Heart right ventricle (tissue), 16 donors: ENCODE measurements around the gene DPP9. TPM values are rescaled to one million over a fixed set of nuclear protein-coding genes. Genes with fewer than 3 reads are reported as not detected.
A peak's percentile ranks its signal among the peaks of the same experiment; 100 is the strongest.

ENCODE experiments used
- ATAC-seq, 8 donors: fragments of 200-7000 bp; cut with Tn5 transposase; one replicate each; pipeline ENCODE4 v1.9.1; 2020; ENCODE audit warnings: mild to moderate bottlenecking in 8 of 8, moderate library complexity in 8 of 8, moderate number of reproducible peaks in 1 of 8
- DNase-seq, 2 donors: peaks; one replicate each; pipeline ENCODE4 v3.0.0-alpha.2; 2020
- H3K27ac ChIP-seq, 10 donors: fragments of 200-600 bp; sonication (generic) in 2 of 10; one replicate each; pipeline versions ENCODE4 v1.5.0 to v1.8.0; 2020 to 2022; ENCODE audit warnings: mild to moderate bottlenecking in 3 of 10
- H3K27me3 ChIP-seq, 7 donors: fragments of 200-600 bp; one replicate each; pipeline ENCODE4 v1.8.0; 2021 to 2022; ENCODE audit warnings: mild to moderate bottlenecking in 2 of 7
- H3K36me3 ChIP-seq, 9 donors: fragments of 200-600 bp; sonication (generic) in 1 of 9; one replicate each; pipeline versions ENCODE4 v1.5.0 to v1.8.0; 2020 to 2022; ENCODE audit warnings: mild to moderate bottlenecking in 2 of 9
- H3K4me1 ChIP-seq, 9 donors: fragments of 200-600 bp; sonication (generic) in 1 of 9; one replicate each; pipeline versions ENCODE4 v1.5.0 to v1.8.0; 2020 to 2022; ENCODE audit warnings: mild to moderate bottlenecking in 4 of 9
- H3K4me3 ChIP-seq, 10 donors: fragments of 200-600 bp; sonication (generic) in 2 of 10; one replicate each; pipeline versions ENCODE4 v1.5.0 to v1.8.0; 2020 to 2022; ENCODE audit warnings: mild to moderate bottlenecking in 7 of 10, moderate library complexity in 2 of 10
- H3K9me3 ChIP-seq, 11 donors: fragments of 200-600 bp in 10 of 11; sonication (generic) in 2 of 11; one replicate each; pipeline versions ENCODE4 v1.5.0 to v1.8.0; 2013 to 2022; ENCODE audit warnings: mild to moderate bottlenecking in 2 of 11, control low read depth in 1 of 11, moderate library complexity in 1 of 11
- WGBS, 2 donors: extraction: QIAGEN DNeasy Blood & Tissue Kit; methylation state at CpG; one replicate each; pipeline ENCODE4 v1.1.7; 2013; ENCODE audit warnings: inconsistent platforms in 1 of 2; 5-methylcytosine and 5-hydroxymethylcytosine counted together
- intact Hi-C, 10 donors: fragments of 100-400 bp; cut with DNase I; formaldehyde crosslinking; loops; one replicate each; pipeline versions ENCODE4 v1.11.1 to v1.14.2; 2022
- polyA plus RNA-seq, 2 donors: library from polyadenylated mRNA; stranded (reverse); fragments of 200-250 nt; gene quantifications; one replicate each; pipeline ENCODE4 v1.2.3, GENCODE V29; 2013
- total RNA-seq, 10 donors: library from RNA; stranded (reverse); fragmentation: NEBNext Ultra II Directional in 3 of 10; extraction: Animal tissue kit (Norgen Biotek cat#: 25700) in 3 of 10; gene quantifications; one replicate each; pipeline versions ENCODE4 v1.2.1 to v1.2.4, GENCODE V29; 2021 to 2023
- TF ChIP-seq, protein P1 (sequence below), 9 donors: fragments of 200-600 bp; sonication (generic) in 2 of 9; IDR thresholded peaks; one replicate each; pipeline versions ENCODE4 v1.5.0 to v1.8.0; 2021 to 2022; ENCODE audit warnings: antibody characterized with exemption in 9 of 9, mild to moderate bottlenecking in 5 of 9, moderate library complexity in 1 of 9
- donor health status: Arrhythmogenic right ventricular cardiomyopathy.
- donor health status: ischemic (EF 13 %, LVEDD 7.1; RV severe dilation, severe dysfunction).
- donor health status: healthy with polysubstance abuse.
- donor health status: DM: no; HTN: yes; CAD: no.
- donor health status: DM: no; HTN: no; CAD: no.
- donor health status: ischemic (EF 25% LVEDD 6.9; RV normal size, moderate dysfunction).
- donor health status: ischemic (EF 25% LVEDD 5.7; RV mildly dilated, moderate dysfunction).
- donor health status: healthy.
- donor health status: DM: yes; HTN: yes; CAD: no.
- donor health status: Ischemic cardiomyopathy.
- donor health status: ischemic (EF 35%, LVEDD 5.7; RV mildly dilated, moderate dysfunction).
- donor health status: nonischemic (EF 11% LVEDD 7.7; RV severe dilation, severe dysfunction).
- donor health status: DM: yes; HTN: yes; CAD: no.
- donor health status: PGD.
- donor health status: ischemic (EF 29% LVEDD 5.4; RV normal size, mild dysfunction).
- donor health status: nonischemic (EF 23%, LVEDD 6.1; RV moderate dilation, normal function).

Gene DPP9
- total and polyA plus RNA-seq, 12 donors, result 34.0 to 52.2 (median 43.2) TPM

DNA sequence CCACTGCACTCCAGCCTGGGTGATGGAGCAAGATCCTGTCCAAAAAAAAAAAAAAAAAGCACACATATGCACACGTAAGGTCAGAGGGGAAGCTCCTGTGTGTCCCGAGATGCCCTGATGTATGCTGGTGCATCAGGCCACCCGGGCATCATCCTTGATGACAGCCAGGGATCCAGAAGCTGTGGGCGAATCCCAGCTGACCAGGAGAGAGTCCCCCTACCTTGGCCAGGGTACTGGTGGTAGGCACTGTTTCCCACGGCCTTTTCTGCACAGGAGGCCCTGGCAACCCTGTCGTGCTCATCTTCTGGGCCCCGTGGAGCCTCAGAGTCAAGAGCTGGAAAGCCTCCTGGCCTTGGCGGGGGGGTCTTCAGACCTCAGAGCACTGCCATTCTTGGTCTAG, 67.5 kb downstream of the DPP9 start:
- Histone ChIP-seq H3K27me3 (no peaks in the 10 kb centered on the region), H3K4me3 (no peak overlapping the region), H3K36me3 (peaks cover 3 to 94% (median 38%) of the 10 kb centered on the region in 9 donors), H3K4me1 (peaks cover 0 to 10% (median 3%) of the 10 kb centered on the region in 9 donors), H3K27ac (peak overlapping the region in 1 of 10 donors; percentile 15), H3K9me3 (peaks cover 0 to 16% (median 7%) of the 10 kb centered on the region in 11 donors)
- TF ChIP-seq, protein P1, sequence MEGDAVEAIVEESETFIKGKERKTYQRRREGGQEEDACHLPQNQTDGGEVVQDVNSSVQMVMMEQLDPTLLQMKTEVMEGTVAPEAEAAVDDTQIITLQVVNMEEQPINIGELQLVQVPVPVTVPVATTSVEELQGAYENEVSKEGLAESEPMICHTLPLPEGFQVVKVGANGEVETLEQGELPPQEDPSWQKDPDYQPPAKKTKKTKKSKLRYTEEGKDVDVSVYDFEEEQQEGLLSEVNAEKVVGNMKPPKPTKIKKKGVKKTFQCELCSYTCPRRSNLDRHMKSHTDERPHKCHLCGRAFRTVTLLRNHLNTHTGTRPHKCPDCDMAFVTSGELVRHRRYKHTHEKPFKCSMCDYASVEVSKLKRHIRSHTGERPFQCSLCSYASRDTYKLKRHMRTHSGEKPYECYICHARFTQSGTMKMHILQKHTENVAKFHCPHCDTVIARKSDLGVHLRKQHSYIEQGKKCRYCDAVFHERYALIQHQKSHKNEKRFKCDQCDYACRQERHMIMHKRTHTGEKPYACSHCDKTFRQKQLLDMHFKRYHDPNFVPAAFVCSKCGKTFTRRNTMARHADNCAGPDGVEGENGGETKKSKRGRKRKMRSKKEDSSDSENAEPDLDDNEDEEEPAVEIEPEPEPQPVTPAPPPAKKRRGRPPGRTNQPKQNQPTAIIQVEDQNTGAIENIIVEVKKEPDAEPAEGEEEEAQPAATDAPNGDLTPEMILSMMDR (IDR thresholded peaks at IDR 0.05), result no peak
- 83 to 88% methylated on average over 8 of the region's 8 CpGs for WGBS, 2 donors
- DNase-seq (no peak), ATAC-seq (no peak)
- intact Hi-C loops, result no loop called here

DNA sequence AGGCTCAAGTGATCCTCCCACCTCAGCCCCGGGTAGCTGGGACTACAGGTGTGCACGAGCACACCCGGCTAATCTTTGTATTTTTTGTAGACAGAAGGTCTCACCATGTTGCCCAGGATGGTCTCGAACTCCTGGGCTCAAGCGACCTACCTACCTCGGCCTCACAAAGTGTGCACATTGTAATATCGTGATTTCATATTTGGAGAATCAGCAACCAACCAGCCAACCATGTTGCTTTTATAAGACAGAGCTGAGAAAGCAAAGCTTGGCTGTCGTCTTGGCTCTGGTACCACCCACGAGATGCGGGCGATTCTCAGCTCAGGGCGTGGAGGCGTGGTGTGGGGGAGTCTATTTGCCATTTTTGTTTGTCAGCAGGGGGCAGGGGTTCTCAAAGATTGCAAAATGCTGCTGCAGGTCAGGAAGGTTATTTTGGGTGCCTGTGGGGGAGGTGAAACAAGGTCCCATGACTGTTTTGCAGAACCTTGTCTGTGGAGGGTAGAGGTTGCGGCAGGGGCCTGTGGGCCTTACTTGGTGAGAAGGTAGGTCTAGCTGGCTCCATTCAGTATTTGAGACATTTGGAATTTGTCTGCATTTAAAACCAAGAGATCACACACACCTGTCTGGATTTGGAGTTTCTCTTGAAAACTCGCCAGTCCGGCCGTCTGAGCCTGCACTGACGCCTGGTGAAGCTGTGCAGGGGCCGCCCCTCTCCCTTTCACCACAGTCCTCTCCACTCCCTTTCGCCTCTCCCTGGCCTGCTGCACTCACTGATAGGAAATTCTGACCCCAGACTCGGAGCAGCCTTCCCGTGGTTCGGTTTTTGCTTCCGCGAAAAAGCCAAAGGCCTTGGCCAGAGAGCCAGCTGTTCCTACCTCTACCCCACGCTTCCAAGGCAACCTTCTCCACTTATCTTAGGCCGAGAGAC, 68.9 kb downstream of the DPP9 start:
- DNase-seq, result no peak
- peak in 5 of 8 donors; percentile 14 to 37 (median 21) for ATAC-seq
- peaks cover under 1 to 23% (median 8%) of the 10 kb centered on the region in 9 donors for H3K4me1 ChIP-seq
- H3K36me3 ChIP-seq, result peaks cover 3 to 81% (median 26%) of the 10 kb centered on the region in 9 donors
- H3K27me3 ChIP-seq, result no peaks in the 10 kb centered on the region
- intact Hi-C loops, result no loop called here
- 80 to 86% methylated on average over 27 of the region's 27 CpGs for WGBS, 2 donors
- peaks cover 0 to 16% (median 7%) of the 10 kb centered on the region in 11 donors for H3K9me3 ChIP-seq
- TF ChIP-seq, protein P1 (IDR thresholded peaks at IDR 0.05), result peak in 1 of 9 donors; percentile 14
- H3K4me3 ChIP-seq, result no peak overlapping the region
- peak overlapping the region in 3 of 10 donors; percentile 39 to 48 (median 40) for H3K27ac ChIP-seq

DNA sequence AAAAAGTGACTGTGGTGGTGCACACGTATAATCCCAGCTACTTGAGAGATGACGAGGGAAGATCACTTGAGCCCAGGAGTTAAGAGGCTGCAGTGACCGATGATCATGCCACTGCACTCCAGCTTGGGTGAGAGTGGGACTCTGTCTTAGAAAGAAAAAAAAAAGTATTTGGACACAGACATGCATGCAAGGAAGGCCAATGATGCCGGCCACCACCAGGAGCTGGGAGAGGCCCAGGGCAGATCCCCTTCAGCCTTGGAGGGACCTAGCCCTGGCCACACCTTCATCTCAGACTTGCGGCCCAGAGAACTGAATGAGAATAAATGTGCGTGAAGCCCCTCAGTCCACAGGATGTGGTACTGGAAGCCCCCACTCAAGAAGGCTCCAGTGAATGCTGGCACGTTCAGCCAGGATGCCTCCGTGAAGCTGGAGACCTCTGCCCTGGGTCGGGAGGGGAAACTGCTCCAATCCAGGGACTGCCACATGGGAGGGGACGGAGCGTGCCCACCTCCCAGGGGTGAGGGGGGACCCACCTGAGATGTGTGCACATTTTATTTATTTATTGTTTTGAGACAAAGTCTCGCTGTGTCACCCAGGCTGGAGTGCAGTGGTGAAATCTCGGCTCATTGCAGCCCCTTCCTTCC, 69.7 kb downstream of the DPP9 start:
- no peak for ATAC-seq

DNA sequence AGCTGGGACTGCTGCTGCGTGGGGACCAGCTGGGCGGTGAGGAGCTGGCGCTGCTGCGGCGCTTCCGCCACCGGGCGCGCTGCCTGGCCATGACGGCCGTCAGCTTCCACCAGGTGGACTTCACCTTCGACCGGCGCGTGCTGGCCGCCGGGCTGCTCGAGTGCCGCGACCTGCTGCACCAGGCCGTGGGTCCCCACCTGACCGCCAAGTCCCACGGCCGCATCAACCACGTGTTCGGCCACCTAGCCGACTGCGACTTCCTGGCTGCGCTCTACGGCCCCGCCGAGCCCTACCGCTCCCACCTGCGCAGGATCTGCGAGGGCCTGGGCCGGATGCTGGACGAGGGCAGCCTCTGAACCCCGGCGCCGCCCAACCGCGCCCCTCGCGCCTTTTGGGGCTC, 71.6 kb downstream of the DPP9 start:
- Histone ChIP-seq H3K36me3 (peaks cover 0 to 59% (median 4%) of the 10 kb centered on the region in 9 donors), H3K27ac (no peak overlapping the region), H3K9me3 (no peaks in the 10 kb centered on the region), H3K27me3 (no peaks in the 10 kb centered on the region), H3K4me1 (peaks cover 8 to 49% (median 28%) of the 10 kb centered on the region in 9 donors), H3K4me3 (no peak overlapping the region)
- TF ChIP-seq, protein P1 (IDR thresholded peaks at IDR 0.05), result no peak
- DNase-seq (no peak), ATAC-seq (no peak)
- intact Hi-C loops, result no loop called here
- 96% methylated on average over 44 of the region's 44 CpGs for WGBS, 2 donors

More for the DNA sequence above, 69.7 kb downstream of the DPP9 start:
- DNase-seq, result no peak
- WGBS, 2 donors, result 84 to 87% methylated on average over 13 of the region's 13 CpGs
- Histone ChIP-seq H3K4me1 (peaks cover 4 to 31% (median 16%) of the 10 kb centered on the region in 9 donors), H3K36me3 (peaks cover 0 to 77% (median 18%) of the 10 kb centered on the region in 9 donors), H3K9me3 (peaks cover 0 to 14% (median 7%) of the 10 kb centered on the region in 11 donors), H3K27me3 (no peaks in the 10 kb centered on the region), H3K4me3 (no peak overlapping the region), H3K27ac (no peak overlapping the region)
- TF ChIP-seq, protein P1 (IDR thresholded peaks at IDR 0.05), result no peak
- intact Hi-C loops, result no loop called here
